Measurements from ENCODE around the gene PSG2. TPM values are rescaled to one million over a fixed set of nuclear protein-coding genes. Genes with fewer than 3 reads are reported as not detected.
"Not testable (repeated sequence)": the region's sequence is repeated elsewhere in the genome, so short reads cannot be mapped to it uniquely, and the experiment has no call there.

The PSG2 gene
- total RNA-seq, 1 donor from 2014 or later, result not detected

GRCh38 chr19:43124360-43124759, 41.9 kb upstream of the PSG2 start:
- Histone ChIP-seq H3K27me3 (no peaks in the 10 kb centered on the region), H3K9ac (no peak overlapping the region), H3K4me2 (no peak overlapping the region), H3K79me2 (ENCODE audit: low read depth) (no peaks in the 10 kb centered on the region), H3K4me3 (no peak overlapping the region), H2AFZ (replicated peaks) (no peak overlapping the region), H3K9me3 (ENCODE audit: low read depth) (peaks cover 6% of the 10 kb centered on the region), H4K20me1 (ENCODE audit: low read depth) (no peaks in the 10 kb centered on the region), H3K36me3 (no peaks in the 10 kb centered on the region), H3K4me1 (no peaks in the 10 kb centered on the region), H3K27ac (no peak overlapping the region), H3F3A (ENCODE audit: low read depth) (no peaks in the 10 kb centered on the region)
- no peaks in the 10 kb centered on the region for H3K4me1 Mint-ChIP-seq
- TF ChIP-seq EZH2phosphoT487 (IDR thresholded peaks at IDR 0.05) (no peak), EZH2 (IDR thresholded peaks at IDR 0.05) (no peak), CTCF (IDR thresholded peaks at IDR 0.05) (no peak)
- no peak overlapping the region for H3K4me3 Mint-ChIP-seq
- DNase-seq (ENCODE audit: low spot score), result no peak
- H3K27ac Mint-ChIP-seq, result no peak overlapping the region
- H3K36me3 Mint-ChIP-seq, result no peaks in the 10 kb centered on the region
- H3K27me3 Mint-ChIP-seq (ENCODE audit: insufficient read depth, low read depth), result peaks cover 6% of the 10 kb centered on the region
- H3K9me3 Mint-ChIP-seq, result peaks cover 42% of the 10 kb centered on the region

GRCh38 chr19:43120433-43121026, 38.0 kb upstream of the PSG2 start:
- not testable (repeated sequence) for H3K27ac ChIP-seq; H3K4me3 Mint-ChIP-seq; H3F3A ChIP-seq (ENCODE audit: low read depth); H3K27me3 ChIP-seq; H3K4me2 ChIP-seq; H3K36me3 ChIP-seq; DNase-seq (ENCODE audit: low spot score); H3K9me3 ChIP-seq (ENCODE audit: low read depth); H3K27me3 Mint-ChIP-seq (ENCODE audit: insufficient read depth, low read depth); H3K79me2 ChIP-seq (ENCODE audit: low read depth); H2AFZ ChIP-seq (replicated peaks); H3K4me1 ChIP-seq; H4K20me1 ChIP-seq (ENCODE audit: low read depth); H3K27ac Mint-ChIP-seq; H3K4me1 Mint-ChIP-seq; H3K36me3 Mint-ChIP-seq; H3K9ac ChIP-seq; H3K4me3 ChIP-seq
- H3K9me3 Mint-ChIP-seq, result peaks cover 40% of the 10 kb centered on the region

- not testable (repeated sequence) for H3K36me3 Mint-ChIP-seq; H2AFZ ChIP-seq (replicated peaks); H3K4me1 ChIP-seq; H3K36me3 ChIP-seq; H4K20me1 ChIP-seq (ENCODE audit: low read depth); H3K4me2 ChIP-seq; H3K27me3 Mint-ChIP-seq (ENCODE audit: insufficient read depth, low read depth); H3F3A ChIP-seq (ENCODE audit: low read depth); H3K4me3 Mint-ChIP-seq; H3K4me1 Mint-ChIP-seq; H3K27me3 ChIP-seq; H3K27ac ChIP-seq; H3K79me2 ChIP-seq (ENCODE audit: low read depth); H3K9ac ChIP-seq; H3K27ac Mint-ChIP-seq; DNase-seq (ENCODE audit: low spot score); H3K9me3 ChIP-seq (ENCODE audit: low read depth); H3K4me3 ChIP-seq
- peaks cover 39% of the 10 kb centered on the region for H3K9me3 Mint-ChIP-seq
Observed at GRCh38 chr19:43119526-43119925, 37.0 kb upstream of the PSG2 start.

DNA sequence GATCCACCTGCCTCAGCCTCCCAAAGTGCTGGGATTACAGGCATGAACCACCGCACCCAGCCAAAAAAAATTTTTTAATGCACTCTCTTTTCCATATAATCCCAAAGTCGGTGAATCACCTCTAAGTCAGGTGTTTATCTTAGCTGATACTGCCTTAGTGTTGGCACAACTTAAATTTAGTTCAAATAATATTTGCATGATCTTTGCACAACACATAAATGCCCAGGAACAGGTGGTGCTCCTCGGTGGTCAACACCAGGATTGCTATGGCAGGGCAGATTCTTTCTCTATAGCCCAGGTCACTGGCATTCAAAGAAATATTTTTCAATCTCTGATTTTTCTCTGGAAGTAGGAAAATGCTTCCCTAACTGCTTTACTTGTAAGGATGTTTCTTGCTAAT, 33.9 kb upstream of the PSG2 start:
- not testable (repeated sequence) for H3F3A ChIP-seq (ENCODE audit: low read depth); H3K4me1 Mint-ChIP-seq; H3K79me2 ChIP-seq (ENCODE audit: low read depth); H3K9ac ChIP-seq; H3K27me3 Mint-ChIP-seq (ENCODE audit: insufficient read depth, low read depth); H3K4me3 Mint-ChIP-seq; H3K27me3 ChIP-seq; DNase-seq (ENCODE audit: low spot score); H3K4me3 ChIP-seq; H2AFZ ChIP-seq (replicated peaks); H3K36me3 Mint-ChIP-seq; H3K36me3 ChIP-seq; H3K27ac Mint-ChIP-seq; H4K20me1 ChIP-seq (ENCODE audit: low read depth); H3K4me2 ChIP-seq; H3K4me1 ChIP-seq; H3K27ac ChIP-seq
- H3K9me3 Mint-ChIP-seq, result peaks cover 41% of the 10 kb centered on the region
- H3K9me3 ChIP-seq (ENCODE audit: low read depth), result peaks cover 10% of the 10 kb centered on the region

GRCh38 chr19:43115548-43115947, 33.0 kb upstream of the PSG2 start:
- not testable (repeated sequence) for H3K27me3 Mint-ChIP-seq (ENCODE audit: insufficient read depth, low read depth); H3K4me2 ChIP-seq; H3K4me1 ChIP-seq; DNase-seq (ENCODE audit: low spot score); H4K20me1 ChIP-seq (ENCODE audit: low read depth); H3K4me3 Mint-ChIP-seq; H3K27me3 ChIP-seq; H3K36me3 ChIP-seq; H3K79me2 ChIP-seq (ENCODE audit: low read depth); H2AFZ ChIP-seq (replicated peaks); H3F3A ChIP-seq (ENCODE audit: low read depth); H3K27ac Mint-ChIP-seq; H3K36me3 Mint-ChIP-seq; H3K4me3 ChIP-seq; H3K9ac ChIP-seq; H3K4me1 Mint-ChIP-seq; H3K27ac ChIP-seq
- peaks cover 39% of the 10 kb centered on the region for H3K9me3 Mint-ChIP-seq
- peaks cover 10% of the 10 kb centered on the region for H3K9me3 ChIP-seq (ENCODE audit: low read depth)

- peaks cover 35% of the 10 kb centered on the region for H3K9me3 Mint-ChIP-seq
- not testable (repeated sequence) for H2AFZ ChIP-seq (replicated peaks); H3K4me1 ChIP-seq; H3K27ac Mint-ChIP-seq; H3K27me3 Mint-ChIP-seq (ENCODE audit: insufficient read depth, low read depth); DNase-seq (ENCODE audit: low spot score); H3F3A ChIP-seq (ENCODE audit: low read depth); H3K4me3 Mint-ChIP-seq; H4K20me1 ChIP-seq (ENCODE audit: low read depth); H3K27me3 ChIP-seq; H3K36me3 Mint-ChIP-seq; H3K79me2 ChIP-seq (ENCODE audit: low read depth); H3K36me3 ChIP-seq; H3K9ac ChIP-seq; H3K4me3 ChIP-seq; H3K27ac ChIP-seq; H3K4me1 Mint-ChIP-seq; H3K4me2 ChIP-seq
- peaks cover 10% of the 10 kb centered on the region for H3K9me3 ChIP-seq (ENCODE audit: low read depth)
Observed at GRCh38 chr19:43115064-43115463, 32.6 kb upstream of the PSG2 start.

DNA sequence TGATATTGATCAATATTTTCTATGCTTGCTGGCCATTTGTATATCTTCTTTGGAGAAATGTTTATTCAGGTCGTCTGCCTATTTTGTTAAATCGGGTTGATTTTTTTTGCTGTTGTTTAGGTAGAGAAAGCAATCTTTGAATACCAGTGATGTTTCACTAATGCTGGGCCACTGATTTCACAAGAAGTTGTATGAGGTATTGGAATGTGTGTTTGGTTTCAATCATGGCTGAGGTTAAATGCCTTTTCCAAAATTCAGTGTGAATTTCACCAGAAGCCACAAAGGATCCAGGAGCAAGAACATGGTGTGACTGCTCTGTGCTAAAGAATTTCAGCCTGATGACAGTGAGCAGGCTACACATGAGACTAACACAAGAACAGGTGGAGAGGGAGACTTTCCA, 32.1 kb upstream of the PSG2 start:
- H3K79me2 ChIP-seq (ENCODE audit: low read depth); H3K4me3 Mint-ChIP-seq; H3F3A ChIP-seq (ENCODE audit: low read depth); H3K36me3 Mint-ChIP-seq; H2AFZ ChIP-seq (replicated peaks); H3K4me1 ChIP-seq; H3K27ac ChIP-seq; H3K27ac Mint-ChIP-seq; H3K4me3 ChIP-seq; H3K27me3 Mint-ChIP-seq (ENCODE audit: insufficient read depth, low read depth); H3K36me3 ChIP-seq; H4K20me1 ChIP-seq (ENCODE audit: low read depth); H3K4me1 Mint-ChIP-seq; DNase-seq (ENCODE audit: low spot score); H3K4me2 ChIP-seq; H3K27me3 ChIP-seq; H3K9ac ChIP-seq: not testable (repeated sequence)
- peaks cover 10% of the 10 kb centered on the region for H3K9me3 ChIP-seq (ENCODE audit: low read depth)
- peaks cover 32% of the 10 kb centered on the region for H3K9me3 Mint-ChIP-seq

All from neural progenitor cell (in vitro differentiated cells).